ENCODE results near the gene CCNQ.

Gene CCNQ

GRCh38 chrX:153628129-153628528 is 29.2 kb upstream of the CCNQ start:
- Histone ChIP-seq H3K9ac (ENCODE audit: low read depth in 1 of 2, low read length in 2 of 2) (no peak overlapping the region), H3K27ac (ENCODE audit: low read depth, low read length) (no peak overlapping the region), H3K36me3 (ENCODE audit: control insufficient read depth in 1 of 2, insufficient read depth in 2 of 2, low read length in 2 of 2) (no peaks in the 10 kb centered on the region), H3K4me3 (ENCODE audit: low read depth in 1 of 2, low read length in 2 of 2) (no peak overlapping the region), H3K4me1 (ENCODE audit: control insufficient read depth in 1 of 2, insufficient read depth in 2 of 2, low read length in 2 of 2) (no peaks in the 10 kb centered on the region), H3K27me3 (ENCODE audit: control insufficient read depth in 1 of 2, insufficient read depth in 2 of 2, low read length in 2 of 2) (no peaks in the 10 kb centered on the region), H3K9me3 (ENCODE audit: control insufficient read depth in 1 of 2, low read length in 2 of 2) (no peaks in the 10 kb centered on the region)

GRCh38 chrX:153627675-153628111 is 28.8 kb upstream of the CCNQ start:
- no peaks in the 10 kb centered on the region for H3K9me3 ChIP-seq (ENCODE audit: control insufficient read depth in 1 of 2, low read length in 2 of 2)
- H3K9ac ChIP-seq (ENCODE audit: low read depth in 1 of 2, low read length in 2 of 2), result no peak overlapping the region
- H3K36me3 ChIP-seq (ENCODE audit: control insufficient read depth in 1 of 2, insufficient read depth in 2 of 2, low read length in 2 of 2), result no peaks in the 10 kb centered on the region
- no peaks in the 10 kb centered on the region for H3K27me3 ChIP-seq (ENCODE audit: control insufficient read depth in 1 of 2, insufficient read depth in 2 of 2, low read length in 2 of 2)
- H3K4me3 ChIP-seq (ENCODE audit: low read depth in 1 of 2, low read length in 2 of 2), result no peak overlapping the region
- no peak overlapping the region for H3K27ac ChIP-seq (ENCODE audit: low read depth, low read length)
- H3K4me1 ChIP-seq (ENCODE audit: control insufficient read depth in 1 of 2, insufficient read depth in 2 of 2, low read length in 2 of 2), result no peaks in the 10 kb centered on the region

- no peaks in the 10 kb centered on the region for H3K36me3 ChIP-seq (ENCODE audit: control insufficient read depth in 1 of 2, insufficient read depth in 2 of 2, low read length in 2 of 2)
These were observed 28.1 kb upstream of the CCNQ start for GRCh38 chrX:153626863-153627674.

GRCh38 chrX:153626025-153626633 is 27.2 kb upstream of the CCNQ start:
- Histone ChIP-seq H3K4me1 (ENCODE audit: control insufficient read depth in 1 of 2, insufficient read depth in 2 of 2, low read length in 2 of 2) (no peaks in the 10 kb centered on the region), H3K27ac (ENCODE audit: low read depth, low read length) (no peak overlapping the region), H3K27me3 (ENCODE audit: control insufficient read depth in 1 of 2, insufficient read depth in 2 of 2, low read length in 2 of 2) (no peaks in the 10 kb centered on the region), H3K9ac (ENCODE audit: low read depth in 1 of 2, low read length in 2 of 2) (no peak overlapping the region), H3K4me3 (ENCODE audit: low read depth in 1 of 2, low read length in 2 of 2) (no peak overlapping the region), H3K9me3 (ENCODE audit: control insufficient read depth in 1 of 2, low read length in 2 of 2) (no peaks in the 10 kb centered on the region), H3K36me3 (ENCODE audit: control insufficient read depth in 1 of 2, insufficient read depth in 2 of 2, low read length in 2 of 2) (no peaks in the 10 kb centered on the region)

More at GRCh38 chrX:153626863-153627674, 28.1 kb upstream of the CCNQ start:
- no peaks in the 10 kb centered on the region for H3K4me1 ChIP-seq (ENCODE audit: control insufficient read depth in 1 of 2, insufficient read depth in 2 of 2, low read length in 2 of 2)
- no peak overlapping the region for H3K27ac ChIP-seq (ENCODE audit: low read depth, low read length)
- no peak overlapping the region for H3K4me3 ChIP-seq (ENCODE audit: low read depth in 1 of 2, low read length in 2 of 2)
- H3K27me3 ChIP-seq (ENCODE audit: control insufficient read depth in 1 of 2, insufficient read depth in 2 of 2, low read length in 2 of 2), result no peaks in the 10 kb centered on the region
- no peak overlapping the region for H3K9ac ChIP-seq (ENCODE audit: low read depth in 1 of 2, low read length in 2 of 2)
- H3K9me3 ChIP-seq (ENCODE audit: control insufficient read depth in 1 of 2, low read length in 2 of 2), result no peaks in the 10 kb centered on the region

- Histone ChIP-seq H3K27ac (ENCODE audit: low read depth, low read length) (no peak overlapping the region), H3K4me3 (ENCODE audit: low read depth in 1 of 2, low read length in 2 of 2) (no peak overlapping the region), H3K36me3 (ENCODE audit: control insufficient read depth in 1 of 2, insufficient read depth in 2 of 2, low read length in 2 of 2) (no peaks in the 10 kb centered on the region), H3K27me3 (ENCODE audit: control insufficient read depth in 1 of 2, insufficient read depth in 2 of 2, low read length in 2 of 2) (no peaks in the 10 kb centered on the region), H3K9me3 (ENCODE audit: control insufficient read depth in 1 of 2, low read length in 2 of 2) (no peaks in the 10 kb centered on the region), H3K9ac (ENCODE audit: low read depth in 1 of 2, low read length in 2 of 2) (no peak overlapping the region), H3K4me1 (ENCODE audit: control insufficient read depth in 1 of 2, insufficient read depth in 2 of 2, low read length in 2 of 2) (no peaks in the 10 kb centered on the region)
These were observed 26.5 kb upstream of the CCNQ start for GRCh38 chrX:153625271-153626024.

- Histone ChIP-seq H3K4me3 (ENCODE audit: low read depth in 1 of 2, low read length in 2 of 2) (no peak overlapping the region), H3K27me3 (ENCODE audit: control insufficient read depth in 1 of 2, insufficient read depth in 2 of 2, low read length in 2 of 2) (no peaks in the 10 kb centered on the region), H3K9me3 (ENCODE audit: control insufficient read depth in 1 of 2, low read length in 2 of 2) (no peaks in the 10 kb centered on the region), H3K36me3 (ENCODE audit: control insufficient read depth in 1 of 2, insufficient read depth in 2 of 2, low read length in 2 of 2) (no peaks in the 10 kb centered on the region), H3K9ac (ENCODE audit: low read depth in 1 of 2, low read length in 2 of 2) (no peak overlapping the region), H3K27ac (ENCODE audit: low read depth, low read length) (no peak overlapping the region), H3K4me1 (ENCODE audit: control insufficient read depth in 1 of 2, insufficient read depth in 2 of 2, low read length in 2 of 2) (no peaks in the 10 kb centered on the region)
These were observed 25.5 kb upstream of the CCNQ start for GRCh38 chrX:153624196-153625091.

GRCh38 chrX:153623310-153624029 is 24.5 kb upstream of the CCNQ start:
- no peaks in the 10 kb centered on the region for H3K4me1 ChIP-seq (ENCODE audit: control insufficient read depth in 1 of 2, insufficient read depth in 2 of 2, low read length in 2 of 2)
- H3K27ac ChIP-seq (ENCODE audit: low read depth, low read length), result no peak overlapping the region
- no peaks in the 10 kb centered on the region for H3K36me3 ChIP-seq (ENCODE audit: control insufficient read depth in 1 of 2, insufficient read depth in 2 of 2, low read length in 2 of 2)
- H3K4me3 ChIP-seq (ENCODE audit: low read depth in 1 of 2, low read length in 2 of 2), result no peak overlapping the region
- H3K9me3 ChIP-seq (ENCODE audit: control insufficient read depth in 1 of 2, low read length in 2 of 2), result no peaks in the 10 kb centered on the region
- no peak overlapping the region for H3K9ac ChIP-seq (ENCODE audit: low read depth in 1 of 2, low read length in 2 of 2)
- no peaks in the 10 kb centered on the region for H3K27me3 ChIP-seq (ENCODE audit: control insufficient read depth in 1 of 2, insufficient read depth in 2 of 2, low read length in 2 of 2)

- Histone ChIP-seq H3K9me3 (ENCODE audit: control insufficient read depth in 1 of 2, low read length in 2 of 2) (no peaks in the 10 kb centered on the region), H3K27me3 (ENCODE audit: control insufficient read depth in 1 of 2, insufficient read depth in 2 of 2, low read length in 2 of 2) (no peaks in the 10 kb centered on the region), H3K4me1 (ENCODE audit: control insufficient read depth in 1 of 2, insufficient read depth in 2 of 2, low read length in 2 of 2) (no peaks in the 10 kb centered on the region), H3K36me3 (ENCODE audit: control insufficient read depth in 1 of 2, insufficient read depth in 2 of 2, low read length in 2 of 2) (no peaks in the 10 kb centered on the region), H3K9ac (ENCODE audit: low read depth in 1 of 2, low read length in 2 of 2) (no peak overlapping the region), H3K4me3 (ENCODE audit: low read depth in 1 of 2, low read length in 2 of 2) (no peak overlapping the region), H3K27ac (ENCODE audit: low read depth, low read length) (no peak overlapping the region)
These were observed 23.8 kb upstream of the CCNQ start for GRCh38 chrX:153622661-153623309.
